AG04450 (cell line): ENCODE measurements around the gene DCAF7. TPM values are rescaled to one million over a fixed set of nuclear protein-coding genes. Genes with fewer than 3 reads are reported as not detected.

Experiments
- CTCF ChIA-PET: fragments of 300-600, 350-600 bp; formaldehyde crosslinking; extraction: SDS; loops from one replicate; lab custom pipeline; 2022; ENCODE audit warnings: antibody characterized with exemption, inconsistent platforms; lab: Charles Lee
- POLR2A ChIA-PET: fragments of 350-600 bp; formaldehyde crosslinking; extraction: SDS; loops from one replicate; lab custom pipeline; 2021; ENCODE audit warnings: antibody characterized with exemption, inconsistent platforms; lab: Yijun Ruan, JAX
- DNase-seq: peaks from one replicate; pipeline ENCODE4 v3.0.0-alpha.2; 2011; ENCODE audit warnings: low read depth, low spot score
- H3K27ac ChIP-seq: one replicate; pipeline ENCODE4 v1.5.1; 2012; ENCODE audit warnings: low read depth, low read length, control low read depth
- H3K27me3 ChIP-seq: one replicate; pipeline ENCODE4 v1.6.0; 2012; ENCODE audit warnings: low read length; ENCODE audit not compliant: control insufficient read depth, insufficient read depth
- H3K4me3 ChIP-seq: 2 replicates; pipeline ENCODE4 v1.5.1; 2011; ENCODE audit warnings: mild to moderate bottlenecking, low read depth, low read length, control low read depth
- H3K9me3 ChIP-seq: 2 replicates; pipeline ENCODE4 v1.5.1; 2012; ENCODE audit warnings: low read length; ENCODE audit not compliant: control insufficient read depth, insufficient read depth
- CTCF ChIP-seq: IDR thresholded peaks from 2 replicates; pipeline ENCODE4 v1.5.1; 2011; ENCODE audit warnings: low read depth, low read length, control low read depth, inconsistent platforms
- polyA plus RNA-seq: library from polyadenylated mRNA; depleted of rRNA; stranded (reverse); fragments of >200 nt; gene quantifications from 2 replicates; pipeline ENCODE4 v1.2.3, GENCODE V29; 2011

Gene DCAF7
- polyA plus RNA-seq, 1 experiment = 50.4 TPM

DNA sequence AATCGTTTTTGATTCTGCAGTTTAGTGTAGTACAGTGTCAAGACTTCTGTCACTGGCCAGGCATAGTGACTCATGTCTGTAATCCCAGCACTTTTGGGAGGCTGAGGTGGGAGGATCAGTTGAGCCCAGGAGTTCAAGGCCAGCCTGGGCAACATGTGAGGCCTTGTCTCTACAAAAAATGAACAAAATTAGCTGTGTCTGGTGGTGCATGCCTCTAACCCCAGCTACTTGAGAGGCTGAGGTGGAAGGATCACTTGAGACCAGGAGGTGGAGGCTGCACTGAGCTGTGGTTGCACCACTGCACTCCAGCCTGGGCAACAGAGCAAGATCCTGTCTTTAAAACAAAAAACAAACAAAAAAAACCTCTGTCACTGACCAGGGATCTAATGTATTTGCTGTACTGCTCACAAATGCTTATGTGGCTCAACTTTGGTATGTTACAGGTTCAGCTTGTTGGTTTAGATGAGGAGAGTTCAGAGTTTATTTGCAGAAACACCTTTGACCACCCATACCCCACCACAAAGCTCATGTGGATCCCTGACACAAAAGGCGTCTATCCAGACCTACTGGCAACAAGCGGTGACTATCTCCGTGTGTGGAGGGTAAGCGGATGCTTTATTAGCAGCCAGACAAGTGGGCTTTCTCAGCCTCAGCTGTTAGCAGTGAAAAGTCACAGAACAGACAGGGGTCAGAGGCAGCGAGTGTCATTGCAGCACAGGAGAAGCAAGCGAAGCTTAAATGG, 27.9 kb downstream of the DCAF7 start:
- CTCF ChIA-PET = interaction anchor here (0.9 to 1.1 kb wide), 2 partner anchors 35 to 153 kb away, joined by 3 to 4 read pairs; no protein-coding TSS in a partner anchor
- no peak for DNase-seq

DNA sequence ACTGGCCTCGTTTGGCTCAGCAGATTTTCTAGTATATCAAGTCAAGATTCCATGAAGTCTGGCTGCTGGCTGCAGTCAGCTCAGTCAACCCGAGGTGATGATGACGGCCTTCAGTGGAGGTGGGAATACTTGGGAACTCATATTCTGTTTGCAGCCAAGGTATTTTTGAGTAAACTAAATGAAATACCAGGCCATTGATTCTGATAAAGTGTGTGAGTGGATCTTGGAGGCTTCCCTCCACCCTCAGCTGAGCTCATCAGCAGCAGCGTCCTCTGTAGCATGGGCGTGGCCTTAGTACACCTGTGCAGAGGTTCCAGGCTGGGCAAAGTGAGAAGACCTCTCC, 28.5 kb downstream of the DCAF7 start:
- no peaks in the 10 kb centered on the region for H3K9me3 ChIP-seq
- POLR2A ChIA-PET = interaction anchor here (0.7 kb wide), 1 partner anchor 17 kb away, joined by 3 read pairs; no protein-coding TSS in a partner anchor
- CTCF ChIA-PET = interaction anchor here (0.9 to 1.1 kb wide), 2 partner anchors 34 to 153 kb away, joined by 3 to 4 read pairs; no protein-coding TSS in a partner anchor

More for the DNA sequence above, 27.9 kb downstream of the DCAF7 start:
- no peak for TF ChIP-seq CTCF
- POLR2A ChIA-PET = interaction anchor here (0.7 kb wide), 1 partner anchor 17 kb away, joined by 3 read pairs; no protein-coding TSS in a partner anchor
- Histone ChIP-seq H3K4me3 (no peak overlapping the region), H3K27ac (no peak overlapping the region), H3K9me3 (no peaks in the 10 kb centered on the region), H3K27me3 (no peaks in the 10 kb centered on the region)

DNA sequence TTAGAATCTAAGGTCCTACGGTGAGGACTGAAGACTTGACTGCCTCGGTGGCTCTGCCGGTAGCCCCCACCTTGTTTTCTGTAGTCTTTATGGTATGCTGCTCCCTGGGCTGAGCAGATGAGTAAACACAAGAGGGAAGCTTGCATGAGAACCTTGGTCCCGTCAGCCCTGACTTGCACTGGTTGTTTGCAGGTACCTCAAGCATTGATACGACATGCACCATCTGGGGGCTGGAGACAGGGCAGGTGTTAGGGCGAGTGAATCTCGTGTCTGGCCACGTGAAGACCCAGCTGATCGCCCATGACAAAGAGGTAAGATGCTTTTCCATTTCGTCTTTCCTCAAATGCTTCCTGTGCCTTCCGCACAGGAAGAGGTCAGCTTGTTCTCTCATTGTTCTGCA, 29.4 kb downstream of the DCAF7 start:
- TF ChIP-seq CTCF = no peak
- H3K9me3 ChIP-seq = no peaks in the 10 kb centered on the region
- H3K27ac ChIP-seq = no peak overlapping the region
- ChIA-PET POLR2A (no interaction called here), CTCF (interaction anchor here (0.6 to 1.1 kb wide), 3 partner anchors 17 to 154 kb away, joined by 3 to 4 read pairs (median 3); no protein-coding TSS in a partner anchor)
- H3K4me3 ChIP-seq = no peak overlapping the region
- no peaks in the 10 kb centered on the region for H3K27me3 ChIP-seq
- no peak for DNase-seq

More for the DNA sequence above, 28.5 kb downstream of the DCAF7 start:
- no peak for DNase-seq
- Histone ChIP-seq H3K27ac (no peak overlapping the region), H3K27me3 (no peaks in the 10 kb centered on the region), H3K4me3 (no peak overlapping the region)
- no peak for TF ChIP-seq CTCF

DNA sequence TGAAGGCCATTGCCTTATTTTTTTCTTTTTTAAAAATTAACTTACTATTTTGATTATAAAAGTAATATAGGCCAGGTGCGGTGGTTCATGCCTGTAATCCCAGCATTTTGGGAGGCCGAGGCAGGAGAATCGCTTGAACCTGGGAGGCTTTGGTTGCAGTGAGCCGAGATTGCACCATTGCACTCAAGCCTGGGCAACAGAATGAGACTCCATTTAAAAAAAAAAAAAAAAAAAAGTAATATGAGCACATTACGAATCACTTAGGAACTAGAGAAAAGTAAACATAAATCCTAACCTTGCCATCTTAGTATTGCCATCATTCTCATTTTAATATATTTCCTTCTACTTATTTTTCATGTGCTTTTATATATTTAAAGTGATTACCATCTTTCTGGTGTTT, 37.5 kb downstream of the DCAF7 start:
- TF ChIP-seq CTCF = no peak
- Histone ChIP-seq H3K27ac (no peak overlapping the region), H3K4me3 (no peak overlapping the region), H3K27me3 (no peaks in the 10 kb centered on the region), H3K9me3 (no peaks in the 10 kb centered on the region)
- CTCF ChIA-PET = interaction anchor here (1.1 kb wide), 1 partner anchor 160 kb away, joined by 4 read pairs; no protein-coding TSS in a partner anchor
- no peak for DNase-seq
- POLR2A ChIA-PET = interaction anchor here (0.6 to 0.7 kb wide), 2 partner anchors 36 to 126 kb away, joined by 3 to 4 read pairs; no protein-coding TSS in a partner anchor

DNA sequence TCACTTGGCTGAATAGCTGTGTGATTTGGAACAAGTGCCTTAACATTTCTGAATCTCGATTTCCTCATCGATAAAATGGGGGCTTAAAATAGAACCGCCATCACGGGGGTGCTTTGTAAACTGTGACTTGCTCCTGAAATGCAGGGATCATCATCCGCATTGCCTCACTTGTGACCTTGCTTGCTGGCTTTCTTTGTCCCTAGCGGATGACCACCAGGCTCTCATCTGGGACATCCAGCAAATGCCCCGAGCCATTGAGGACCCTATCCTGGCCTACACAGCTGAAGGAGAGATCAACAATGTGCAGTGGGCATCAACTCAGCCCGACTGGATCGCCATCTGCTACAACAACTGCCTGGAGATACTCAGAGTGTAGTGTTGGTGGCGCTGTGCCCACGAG, 38.5 kb downstream of the DCAF7 start:
- H3K27me3 ChIP-seq = no peaks in the 10 kb centered on the region
- no peaks in the 10 kb centered on the region for H3K9me3 ChIP-seq
- no peak for DNase-seq
- no peak overlapping the region for H3K4me3 ChIP-seq
- H3K27ac ChIP-seq = peak overlapping the region; percentile 12
- POLR2A ChIA-PET = no interaction called here
- CTCF ChIA-PET = interaction anchor here (0.5 to 0.9 kb wide), 2 partner anchors 23 to 390 kb away, joined by 3 to 5 read pairs; no protein-coding TSS in a partner anchor
- TF ChIP-seq CTCF = no peak
